Gastrocnemius medialis (tissue), 4 donors: ENCODE measurements around the gene CBL.

Source experiments
- POLR2A ChIP-seq, 2 donors: fragments of 450-650 bp; IDR thresholded peaks; one replicate each; pipeline ENCODE4 v1.6.1; 2017; ENCODE audit warnings: antibody characterized with exemption in 2 of 2, mild to moderate bottlenecking in 2 of 2, moderate library complexity in 2 of 2
- TF ChIP-seq, protein P1 (sequence below), 5 experiments: fragments of 450-650 bp in 3 of 5; fragments of 200-600 bp in 2 of 5; sonication (generic) in 2 of 5; IDR thresholded peaks in 4 of 5; conservative IDR thresholded peaks in 1 of 5; 1 replicate in 4 of 5; 2 replicates in 1 of 5; pipeline ENCODE4 v1.5.1; 2016 to 2019; ENCODE audit warnings: antibody characterized with exemption in 5 of 5, mild to moderate bottlenecking in 3 of 5, moderate library complexity in 3 of 5

DNA sequence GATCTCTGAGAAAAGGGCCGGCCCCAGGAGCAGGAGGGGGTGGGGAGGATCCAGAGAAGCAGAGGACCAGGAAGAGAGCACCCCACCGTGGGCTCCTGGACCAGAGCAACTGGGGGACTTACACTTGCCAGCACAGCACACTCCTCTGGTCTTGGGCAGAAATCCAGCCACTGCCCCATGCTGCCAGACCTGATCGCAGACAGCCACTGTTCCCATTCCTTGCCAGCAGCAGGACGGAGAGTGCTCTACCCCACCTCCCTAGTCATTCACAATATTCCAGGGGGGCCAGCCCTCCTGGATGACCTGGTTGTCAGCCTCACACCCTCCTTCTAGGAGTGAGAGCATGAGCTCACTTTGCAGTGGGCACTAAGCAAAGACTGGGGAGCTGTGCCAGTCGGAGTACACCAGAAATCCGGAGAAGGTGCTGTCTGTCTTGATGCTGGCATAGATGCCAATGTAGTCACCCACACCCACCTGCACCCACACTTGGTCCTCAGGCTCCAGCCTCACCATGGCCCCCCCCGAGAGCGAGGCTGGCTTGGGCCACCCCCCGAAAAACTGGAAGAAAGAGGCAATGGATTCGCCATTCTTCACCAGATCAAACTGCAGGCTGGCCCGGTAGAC lies 132.9 kb downstream of the CBL start:
- TF ChIP-seq POLR2A (IDR thresholded peaks at IDR 0.05): no peak
- TF ChIP-seq, protein P1, sequence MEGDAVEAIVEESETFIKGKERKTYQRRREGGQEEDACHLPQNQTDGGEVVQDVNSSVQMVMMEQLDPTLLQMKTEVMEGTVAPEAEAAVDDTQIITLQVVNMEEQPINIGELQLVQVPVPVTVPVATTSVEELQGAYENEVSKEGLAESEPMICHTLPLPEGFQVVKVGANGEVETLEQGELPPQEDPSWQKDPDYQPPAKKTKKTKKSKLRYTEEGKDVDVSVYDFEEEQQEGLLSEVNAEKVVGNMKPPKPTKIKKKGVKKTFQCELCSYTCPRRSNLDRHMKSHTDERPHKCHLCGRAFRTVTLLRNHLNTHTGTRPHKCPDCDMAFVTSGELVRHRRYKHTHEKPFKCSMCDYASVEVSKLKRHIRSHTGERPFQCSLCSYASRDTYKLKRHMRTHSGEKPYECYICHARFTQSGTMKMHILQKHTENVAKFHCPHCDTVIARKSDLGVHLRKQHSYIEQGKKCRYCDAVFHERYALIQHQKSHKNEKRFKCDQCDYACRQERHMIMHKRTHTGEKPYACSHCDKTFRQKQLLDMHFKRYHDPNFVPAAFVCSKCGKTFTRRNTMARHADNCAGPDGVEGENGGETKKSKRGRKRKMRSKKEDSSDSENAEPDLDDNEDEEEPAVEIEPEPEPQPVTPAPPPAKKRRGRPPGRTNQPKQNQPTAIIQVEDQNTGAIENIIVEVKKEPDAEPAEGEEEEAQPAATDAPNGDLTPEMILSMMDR (IDR thresholded peaks at IDR 0.05 in 4 of 5, conservative IDR thresholded peaks at IDR 0.05 in 1 of 5): no peak
